B cell (primary cell): Measurements from ENCODE around the gene NLRC5. TPM values are rescaled to one million over a fixed set of nuclear protein-coding genes. Genes with fewer than 3 reads are reported as not detected.

Experiments
- ATAC-seq: fragments of 200-7000 bp; cut with Tn5 transposase; one replicate; pipeline ENCODE4 v1.10.0; 2021; ENCODE audit warnings: low read depth, mild to moderate bottlenecking, moderate number of reproducible peaks, moderate library complexity
- CTCF ChIA-PET: fragments of 350-600 bp; sonication (Branson Sonifier 250); formaldehyde crosslinking; loops from one replicate; lab custom pipeline; 2021; ENCODE audit warnings: antibody characterized with exemption, inconsistent platforms; lab: Charles Lee
- POLR2A ChIA-PET: fragments of 350-600 bp; sonication (Branson Sonifier 250); formaldehyde crosslinking; loops from one replicate; lab custom pipeline; 2021; ENCODE audit warnings: antibody characterized with exemption; lab: Charles Lee
- DNase-seq: peaks from one replicate; pipeline ENCODE4 v3.0.0; 2013
- H2AFZ ChIP-seq: 2 replicates; pipeline ENCODE4 v1.6.1; 2012; ENCODE audit warnings: mild to moderate bottlenecking, low read depth, low read length; ENCODE audit not compliant: insufficient read depth, poor library complexity, severe bottlenecking
- H3K27ac ChIP-seq, 2 donors: 1 replicate in 1 of 2; 2 replicates in 1 of 2; pipeline ENCODE4 v1.5.1; 2012 to 2013; ENCODE audit warnings: low read length in 2 of 2, mild to moderate bottlenecking in 2 of 2, moderate library complexity in 1 of 2
- H3K27me3 ChIP-seq, 4 experiments: fragments of 200-600 bp in 1 of 4; sonication (generic) in 1 of 4; replicated peaks in 1 of 4; 1 replicate in 2 of 4; 2 replicates in 2 of 4; pipeline versions ENCODE4 v1.6.1 to v1.7.0; 2013 to 2016; ENCODE audit warnings: low read length in 3 of 4, mild to moderate bottlenecking in 2 of 4, mixed read lengths in 1 of 4, moderate library complexity in 1 of 4; ENCODE audit not compliant: insufficient read depth in 4 of 4, control insufficient read depth in 3 of 4; ENCODE audit errors: control extremely low read depth in 1 of 4
- H3K36me3 ChIP-seq, 2 experiments: replicated peaks in 1 of 2; 1 replicate in 1 of 2; 2 replicates in 1 of 2; pipeline versions ENCODE4 v1.6.1 to v1.7.1; 2013; ENCODE audit warnings: low read length in 1 of 2; ENCODE audit not compliant: insufficient read depth in 2 of 2, control insufficient read depth in 1 of 2; ENCODE audit errors: control extremely low read depth in 1 of 2, extremely low read depth in 1 of 2
- H3K4me1 ChIP-seq, 2 donors: fragments of 200-600 bp in 1 of 2; sonication (generic) in 1 of 2; 1 replicate in 1 of 2; 2 replicates in 1 of 2; pipeline versions ENCODE4 v1.5.1 to v1.6.1; 2013 to 2017; ENCODE audit warnings: low read length in 2 of 2; ENCODE audit not compliant: control insufficient read depth in 2 of 2, insufficient read depth in 2 of 2
- H3K4me2 ChIP-seq: replicated peaks from 2 replicates; pipeline ENCODE3; 2012; ENCODE audit warnings: mild to moderate bottlenecking, low read depth, low read length; ENCODE audit not compliant: poor library complexity, severe bottlenecking
- H3K4me3 ChIP-seq, 5 experiments: fragments of 200-600 bp in 1 of 5; sonication (generic) in 1 of 5; 1 replicate in 3 of 5; 2 replicates in 2 of 5; pipeline versions ENCODE4 v1.5.1 to v1.7.0; 2011 to 2016; ENCODE audit warnings: low read length in 4 of 5, mild to moderate bottlenecking in 4 of 5, low read depth in 2 of 5, control low read depth in 1 of 5, moderate library complexity in 1 of 5; ENCODE audit not compliant: insufficient read depth in 1 of 5; ENCODE audit errors: control extremely low read depth in 1 of 5, extremely low read depth in 1 of 5
- H3K79me2 ChIP-seq: fragments of 200-600 bp; sonication (generic); one replicate; pipeline ENCODE4 v1.6.0; 2016; ENCODE audit warnings: low read length; ENCODE audit not compliant: control insufficient read depth, insufficient read depth
- H3K9ac ChIP-seq: fragments of 200-600 bp; sonication (generic); 2 replicates; pipeline ENCODE4 v1.6.1; 2017; ENCODE audit warnings: mild to moderate bottlenecking, low read length, moderate library complexity
- H3K9me3 ChIP-seq, 3 donors: one replicate each; pipeline versions ENCODE4 v1.6.1 to v1.7.1; 2013; ENCODE audit warnings: low read length in 2 of 3; ENCODE audit not compliant: control insufficient read depth in 2 of 3, insufficient read depth in 1 of 3; ENCODE audit errors: control extremely low read depth in 1 of 3
- H4K20me1 ChIP-seq: 2 replicates; pipeline ENCODE4 v1.6.0; 2012; ENCODE audit warnings: mild to moderate bottlenecking, low read length; ENCODE audit not compliant: insufficient read depth, control insufficient read depth, poor library complexity, severe bottlenecking
- H3K27ac Mint-ChIP-seq: one replicate; pipeline ENCODE4 v1.8.0; 2021; ENCODE audit warnings: mixed read lengths
- H3K27me3 Mint-ChIP-seq: one replicate; pipeline ENCODE4 v1.8.0; 2021; ENCODE audit warnings: mixed read lengths
- H3K4me1 Mint-ChIP-seq: one replicate; pipeline ENCODE4 v1.8.0; 2021; ENCODE audit warnings: mixed read lengths
- H3K4me3 Mint-ChIP-seq: one replicate; pipeline ENCODE4 v1.8.0; 2021; ENCODE audit warnings: mixed read lengths
- H3K9me3 Mint-ChIP-seq: one replicate; pipeline ENCODE4 v1.8.0; 2022; ENCODE audit warnings: mixed read lengths; ENCODE audit not compliant: insufficient read depth
- EZH2 ChIP-seq: IDR thresholded peaks from 2 replicates; pipeline ENCODE4 v1.6.1; 2012; ENCODE audit warnings: borderline replicate concordance, low read depth, mild to moderate bottlenecking, moderate library complexity, low read length; ENCODE audit not compliant: insufficient read depth, poor library complexity, severe bottlenecking
- WGBS: methylation state at CpG from one replicate; pipeline ENCODE4 v1.1.5; 2013; ENCODE audit warnings: missing lambda C conversion rate; ENCODE audit not compliant: insufficient coverage; 5-methylcytosine and 5-hydroxymethylcytosine counted together
- intact Hi-C: fragments of 100-400 bp; cut with micrococcal nuclease; formaldehyde crosslinking; loops from one replicate; pipeline ENCODE4 v1.10.0; 2022
- polyA plus RNA-seq: library from polyadenylated mRNA; depleted of rRNA; stranded (reverse); fragments of >200 nt; gene quantifications from 2 replicates; pipeline ENCODE4 v1.2.3, GENCODE V29; 2012
- total RNA-seq, 2 donors: library from RNA; stranded (reverse); fragments of 120-200 nt in 1 of 2; gene quantifications; 1 replicate in 1 of 2; 2 replicates in 1 of 2; pipeline versions ENCODE4 v1.2.3 to v1.2.4, GENCODE V29; 2013 to 2022
- TF ChIP-seq, protein P1 (sequence below): fragments of 200-600 bp; IDR thresholded peaks from one replicate; pipeline ENCODE4 v1.8.0; 2022; ENCODE audit warnings: antibody characterized with exemption, mild to moderate bottlenecking

The NLRC5 gene
- total and polyA plus RNA-seq, 2 donors (not counting 1 experiment from before 2014, with no cell fraction given): 349 to 510 TPM

DNA sequence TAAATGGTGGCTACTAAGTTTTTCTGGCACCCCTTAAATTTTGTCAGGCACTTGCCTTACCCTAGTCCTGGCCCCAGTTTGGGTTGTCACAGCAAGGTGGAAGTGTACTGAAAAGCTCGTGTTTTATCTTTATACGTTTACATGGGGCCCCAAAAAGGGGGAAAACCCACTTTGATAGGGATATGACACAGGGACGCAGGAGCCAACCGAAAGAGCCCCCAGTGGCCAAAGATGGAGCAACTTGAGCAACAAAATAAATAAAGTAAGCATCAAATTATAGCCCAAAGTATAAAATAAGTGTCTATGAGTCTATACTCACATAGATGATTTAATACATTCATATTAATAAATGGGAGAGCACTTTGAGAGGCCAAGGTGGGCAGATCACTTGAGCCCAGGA lies 32.6 kb upstream of the NLRC5 start:
- H3K4me3 Mint-ChIP-seq: no peak overlapping the region
- peak overlapping the region; percentile 10 for H3K27ac Mint-ChIP-seq
- ATAC-seq (peak; percentile 7), DNase-seq (no peak)
- no peaks in the 10 kb centered on the region for H3K36me3 ChIP-seq
- no peaks in the 10 kb centered on the region for H3K27me3 ChIP-seq
- H3K9me3 ChIP-seq: no peaks in the 10 kb centered on the region
- H3K27me3 Mint-ChIP-seq: no peaks in the 10 kb centered on the region
- no peak overlapping the region for H2AFZ ChIP-seq
- TF ChIP-seq, protein P1, sequence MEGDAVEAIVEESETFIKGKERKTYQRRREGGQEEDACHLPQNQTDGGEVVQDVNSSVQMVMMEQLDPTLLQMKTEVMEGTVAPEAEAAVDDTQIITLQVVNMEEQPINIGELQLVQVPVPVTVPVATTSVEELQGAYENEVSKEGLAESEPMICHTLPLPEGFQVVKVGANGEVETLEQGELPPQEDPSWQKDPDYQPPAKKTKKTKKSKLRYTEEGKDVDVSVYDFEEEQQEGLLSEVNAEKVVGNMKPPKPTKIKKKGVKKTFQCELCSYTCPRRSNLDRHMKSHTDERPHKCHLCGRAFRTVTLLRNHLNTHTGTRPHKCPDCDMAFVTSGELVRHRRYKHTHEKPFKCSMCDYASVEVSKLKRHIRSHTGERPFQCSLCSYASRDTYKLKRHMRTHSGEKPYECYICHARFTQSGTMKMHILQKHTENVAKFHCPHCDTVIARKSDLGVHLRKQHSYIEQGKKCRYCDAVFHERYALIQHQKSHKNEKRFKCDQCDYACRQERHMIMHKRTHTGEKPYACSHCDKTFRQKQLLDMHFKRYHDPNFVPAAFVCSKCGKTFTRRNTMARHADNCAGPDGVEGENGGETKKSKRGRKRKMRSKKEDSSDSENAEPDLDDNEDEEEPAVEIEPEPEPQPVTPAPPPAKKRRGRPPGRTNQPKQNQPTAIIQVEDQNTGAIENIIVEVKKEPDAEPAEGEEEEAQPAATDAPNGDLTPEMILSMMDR: no peak
- no peak for TF ChIP-seq EZH2
- H3K4me1 Mint-ChIP-seq: peaks cover 9% of the 10 kb centered on the region
- no peaks in the 10 kb centered on the region for H3K79me2 ChIP-seq
- H3K9me3 Mint-ChIP-seq: no peaks in the 10 kb centered on the region
- H3K4me2 ChIP-seq: no peak overlapping the region
- WGBS: 67% methylated on average over 1 of the region's 4 CpGs
- H3K4me1 ChIP-seq: peaks cover 6% of the 10 kb centered on the region in 2 donors
- POLR2A ChIA-PET: no interaction called here
- H3K9ac ChIP-seq: no peak overlapping the region
- H4K20me1 ChIP-seq: no peaks in the 10 kb centered on the region
- intact Hi-C loops: no loop called here
- CTCF ChIA-PET: interaction anchor here (0.6 to 1.9 kb wide), 2 partner anchors 88 to 89 kb away, joined by 3 to 5 read pairs; no protein-coding TSS in a partner anchor
- no peak overlapping the region for H3K27ac ChIP-seq
- no peak overlapping the region for H3K4me3 ChIP-seq

DNA sequence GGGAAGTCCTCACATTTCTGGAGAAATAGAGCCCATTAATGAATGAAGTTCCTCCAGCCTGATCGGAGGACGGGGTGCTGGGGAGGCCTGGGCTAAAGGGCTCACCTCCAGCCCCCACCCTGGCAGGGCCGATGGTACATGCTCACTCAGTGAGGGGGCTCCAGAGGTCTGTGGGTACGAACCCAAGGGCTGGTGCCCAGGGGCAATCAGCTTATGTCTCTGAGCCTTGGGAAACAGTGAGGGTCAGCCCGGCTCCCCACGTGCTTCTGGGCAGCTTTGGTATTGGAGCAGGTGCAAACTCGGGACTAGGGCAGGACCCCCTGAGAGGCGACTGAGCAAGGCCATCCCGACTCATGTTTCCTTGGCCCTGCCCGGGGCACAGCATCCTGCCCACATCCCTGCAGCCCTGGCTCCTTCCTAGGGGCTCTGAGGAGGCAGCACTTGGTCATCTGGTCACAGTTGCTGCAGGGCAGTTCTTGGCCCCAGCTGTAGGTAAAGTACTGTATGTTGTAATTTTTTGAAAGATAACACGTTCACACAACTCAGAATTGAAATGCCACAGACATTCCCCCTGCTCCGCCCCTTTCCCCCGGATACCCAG lies 28.6 kb upstream of the NLRC5 start:
- H3K4me3 Mint-ChIP-seq: no peak overlapping the region
- H3K27me3 Mint-ChIP-seq: no peaks in the 10 kb centered on the region
- CTCF ChIA-PET: interaction anchor here (1.1 to 7.7 kb wide), 6 partner anchors 8 to 124 kb away, joined by 3 to 213 read pairs (median 42); no protein-coding TSS in a partner anchor
- Histone ChIP-seq H3K9ac (no peak overlapping the region), H3K79me2 (peaks cover 6% of the 10 kb centered on the region), H3K27me3 (no peaks in the 10 kb centered on the region), H3K9me3 (no peaks in the 10 kb centered on the region), H2AFZ (no peak overlapping the region), H3K4me1 (peaks cover 15 to 17% of the 10 kb centered on the region in 2 donors), H3K36me3 (no peaks in the 10 kb centered on the region), H3K27ac (no peak overlapping the region), H3K4me3 (no peak overlapping the region), H4K20me1 (no peaks in the 10 kb centered on the region), H3K4me2 (no peak overlapping the region)
- intact Hi-C loops: no loop called here
- no peak overlapping the region for H3K27ac Mint-ChIP-seq
- POLR2A ChIA-PET: no interaction called here
- 87% methylated on average over 10 of the region's 13 CpGs for WGBS
- TF ChIP-seq EZH2: no peak
- TF ChIP-seq, protein P1: no peak
- H3K9me3 Mint-ChIP-seq: no peaks in the 10 kb centered on the region
- ATAC-seq: no peak
- no peak for DNase-seq
- peaks cover 16% of the 10 kb centered on the region for H3K4me1 Mint-ChIP-seq
